ENCODE results near the gene TEC. TPM values are rescaled to one million over a fixed set of nuclear protein-coding genes. Genes with fewer than 3 reads are reported as not detected.

Gene TEC
- total and polyA plus RNA-seq, 2 experiments from 2014 or later: not detected

- in situ Hi-C loops (cut with MboI): no loop called here
- H3K36me3 ChIP-seq (ENCODE audit: low read depth): no peaks in the 10 kb centered on the region
- H3K4me3 ChIP-seq: no peak overlapping the region
Observed at GRCh38 chr4:48271626-48272025, 2.0 kb upstream of the TEC start.

DNA sequence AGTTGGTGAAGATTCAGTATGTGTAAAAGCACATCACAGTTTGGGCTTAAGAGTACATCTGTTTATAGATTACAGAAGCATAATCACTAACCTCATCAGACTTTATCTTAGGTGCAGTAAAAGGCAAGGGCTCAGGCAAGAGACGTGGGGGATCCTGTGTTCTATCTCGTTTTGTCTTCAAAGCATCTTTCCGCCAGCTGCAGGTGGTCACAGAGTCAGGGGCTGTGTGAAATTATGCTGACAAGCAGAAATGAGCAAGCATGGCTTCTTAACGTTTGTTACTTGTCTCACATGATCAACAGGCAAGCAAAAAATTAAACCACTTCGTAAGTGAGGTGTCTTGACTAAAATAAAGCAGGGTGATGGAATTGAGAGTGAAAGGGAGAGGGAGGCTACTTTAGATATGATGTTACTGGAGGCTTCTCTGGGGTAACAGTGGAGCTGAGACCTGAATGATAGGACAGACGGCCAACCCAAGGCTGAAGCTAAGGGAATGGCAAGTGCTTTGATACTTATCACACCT, 1.4 kb upstream of the TEC start:
- 67 to 69% methylated on average over 6 of the region's 6 CpGs for WGBS, 2 experiments (ENCODE audit: low coverage in 1 of 2, low lambda C conversion rate in 2 of 2, missing lambda C conversion rate in 2 of 2)
- H2AFZ ChIP-seq: no peak overlapping the region; the same call in 1 of the 2 replicates
- in situ Hi-C loops (cut with MboI): no loop called here

More at GRCh38 chr4:48271626-48272025, 2.0 kb upstream of the TEC start:
- no peak overlapping the region for H2AFZ ChIP-seq
- no peaks in the 10 kb centered on the region for H4K20me1 ChIP-seq (ENCODE audit: insufficient read depth)
- no peaks in the 10 kb centered on the region for H3K4me1 ChIP-seq (ENCODE audit: insufficient read depth)
- no peak for DNase-seq
- no peak overlapping the region for H3K4me2 ChIP-seq (ENCODE audit: unreplicated experiment)
- no peak overlapping the region for H3K27ac ChIP-seq
- no peak overlapping the region for H3K9ac ChIP-seq
- no peaks in the 10 kb centered on the region for H3K27me3 ChIP-seq (replicated peaks; ENCODE audit: insufficient read depth)
- 92 to 94% methylated on average over 11 of the region's 11 CpGs for WGBS, 2 experiments (ENCODE audit: low coverage in 1 of 2, low lambda C conversion rate in 2 of 2, missing lambda C conversion rate in 2 of 2)
- no peaks in the 10 kb centered on the region for H3F3A ChIP-seq (ENCODE audit: insufficient read depth)
- H3K9me3 ChIP-seq (ENCODE audit: low read depth): no peaks in the 10 kb centered on the region
- no peaks in the 10 kb centered on the region for H3K9me2 ChIP-seq (ENCODE audit: insufficient read depth)
- TF ChIP-seq EZH2 (IDR thresholded peaks at IDR 0.05; ENCODE audit: insufficient read depth, poor library complexity, severe bottlenecking) (no peak), EZH2phosphoT487 (IDR thresholded peaks at IDR 0.05; ENCODE audit: insufficient read depth, low read depth) (no peak)
- H3K79me2 ChIP-seq (ENCODE audit: insufficient read depth): no peaks in the 10 kb centered on the region

DNA sequence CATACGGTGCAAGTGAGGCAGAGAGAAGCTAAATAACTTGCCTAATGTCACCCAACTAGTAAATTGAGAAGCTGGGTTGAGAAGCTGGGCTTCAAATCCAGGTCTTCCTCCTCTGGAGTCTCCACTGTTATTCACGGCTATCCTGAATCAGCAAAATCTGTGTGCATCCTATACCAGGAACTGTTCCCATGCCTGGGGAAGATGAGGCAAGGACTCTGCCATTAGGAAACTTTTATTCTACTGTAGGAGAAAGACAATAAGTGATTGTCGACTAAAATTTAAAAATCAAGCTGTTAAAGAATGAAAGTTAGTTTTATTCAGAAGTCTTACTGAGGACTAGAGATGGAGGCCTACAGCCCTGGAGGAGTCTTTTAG, 872 bp upstream of the TEC start:
- Histone ChIP-seq H3F3A (ENCODE audit: insufficient read depth) (no peaks in the 10 kb centered on the region), H3K27ac (no peak overlapping the region), H3K4me1 (ENCODE audit: insufficient read depth) (no peaks in the 10 kb centered on the region), H3K79me2 (ENCODE audit: insufficient read depth) (no peaks in the 10 kb centered on the region), H3K4me2 (ENCODE audit: unreplicated experiment) (peak overlapping the region; percentile 95), H3K9me3 (ENCODE audit: low read depth) (no peaks in the 10 kb centered on the region), H3K4me3 (no peak overlapping the region), H3K9me2 (ENCODE audit: insufficient read depth) (no peaks in the 10 kb centered on the region), H2AFZ (peak overlapping the region; percentile 91), H4K20me1 (ENCODE audit: insufficient read depth) (no peaks in the 10 kb centered on the region), H3K36me3 (ENCODE audit: low read depth) (no peaks in the 10 kb centered on the region), H3K27me3 (replicated peaks; ENCODE audit: insufficient read depth) (no peaks in the 10 kb centered on the region), H3K9ac (no peak overlapping the region)
- TF ChIP-seq EZH2phosphoT487 (IDR thresholded peaks at IDR 0.05; ENCODE audit: insufficient read depth, low read depth): no peak
- TF ChIP-seq EZH2 (IDR thresholded peaks at IDR 0.05; ENCODE audit: insufficient read depth, poor library complexity, severe bottlenecking): no peak
- no peak for DNase-seq
- in situ Hi-C loops (cut with MboI): no loop called here
- 62 to 70% methylated on average over 3 of the region's 3 CpGs for WGBS, 2 experiments (ENCODE audit: low coverage in 1 of 2, low lambda C conversion rate in 2 of 2, missing lambda C conversion rate in 2 of 2)

More for the DNA sequence above, 1.4 kb upstream of the TEC start:
- H4K20me1 ChIP-seq (ENCODE audit: insufficient read depth): no peaks in the 10 kb centered on the region
- H3K9me2 ChIP-seq (ENCODE audit: insufficient read depth): no peaks in the 10 kb centered on the region
- H3K4me1 ChIP-seq (ENCODE audit: insufficient read depth): no peaks in the 10 kb centered on the region
- H3K4me2 ChIP-seq (ENCODE audit: unreplicated experiment): no peak overlapping the region
- no peaks in the 10 kb centered on the region for H3F3A ChIP-seq (ENCODE audit: insufficient read depth)
- TF ChIP-seq EZH2 (IDR thresholded peaks at IDR 0.05; ENCODE audit: insufficient read depth, poor library complexity, severe bottlenecking): no peak
- TF ChIP-seq EZH2phosphoT487 (IDR thresholded peaks at IDR 0.05; ENCODE audit: insufficient read depth, low read depth): no peak
- no peak overlapping the region for H3K4me3 ChIP-seq
- no peaks in the 10 kb centered on the region for H3K9me3 ChIP-seq (ENCODE audit: low read depth)
- H3K27ac ChIP-seq: no peak overlapping the region
- no peak overlapping the region for H3K9ac ChIP-seq
- no peak for DNase-seq
- no peaks in the 10 kb centered on the region for H3K79me2 ChIP-seq (ENCODE audit: insufficient read depth)
- H3K27me3 ChIP-seq (replicated peaks; ENCODE audit: insufficient read depth): no peaks in the 10 kb centered on the region
- no peaks in the 10 kb centered on the region for H3K36me3 ChIP-seq (ENCODE audit: low read depth)

- DNase-seq: peak; percentile 82
- H3K4me3 ChIP-seq: peak overlapping the region; percentile 77
- H3K9me3 ChIP-seq (ENCODE audit: low read depth): no peaks in the 10 kb centered on the region
- TF ChIP-seq EZH2phosphoT487 (IDR thresholded peaks at IDR 0.05; ENCODE audit: insufficient read depth, low read depth) (no peak), EZH2 (IDR thresholded peaks at IDR 0.05; ENCODE audit: insufficient read depth, poor library complexity, severe bottlenecking) (no peak)
- peak overlapping the region; percentile 95 for H3K4me2 ChIP-seq (ENCODE audit: unreplicated experiment)
- H3K4me1 ChIP-seq (ENCODE audit: insufficient read depth): no peaks in the 10 kb centered on the region
- H3K79me2 ChIP-seq (ENCODE audit: insufficient read depth): no peaks in the 10 kb centered on the region
- H3K9ac ChIP-seq: peak overlapping the region; percentile 37
- H3K36me3 ChIP-seq (ENCODE audit: low read depth): no peaks in the 10 kb centered on the region
- H3K9me2 ChIP-seq (ENCODE audit: insufficient read depth): no peaks in the 10 kb centered on the region
- no peaks in the 10 kb centered on the region for H4K20me1 ChIP-seq (ENCODE audit: insufficient read depth)
- no peak overlapping the region for H3K27ac ChIP-seq
- H2AFZ ChIP-seq: peak overlapping the region; percentile 91
- 5 to 7% methylated on average over 27 to 31 of the region's 41 CpGs for WGBS, 2 experiments (ENCODE audit: low coverage in 1 of 2, low lambda C conversion rate in 2 of 2, missing lambda C conversion rate in 2 of 2)
- no peaks in the 10 kb centered on the region for H3F3A ChIP-seq (ENCODE audit: insufficient read depth)
- in situ Hi-C loops (cut with MboI): no loop called here
- H3K27me3 ChIP-seq (replicated peaks; ENCODE audit: insufficient read depth): no peaks in the 10 kb centered on the region
Observed at GRCh38 chr4:48269861-48270522, 354 bp upstream of the TEC start.
